Measurements from ENCODE around the gene KLHL26. TPM values are rescaled to one million over a fixed set of nuclear protein-coding genes. Genes with fewer than 3 reads are reported as not detected.
A peak's percentile ranks its signal among the peaks of the same experiment; 100 is the strongest.

KLHL26 gene
- total RNA-seq, 1 experiment from 2014 or later, result 10.7 TPM

DNA sequence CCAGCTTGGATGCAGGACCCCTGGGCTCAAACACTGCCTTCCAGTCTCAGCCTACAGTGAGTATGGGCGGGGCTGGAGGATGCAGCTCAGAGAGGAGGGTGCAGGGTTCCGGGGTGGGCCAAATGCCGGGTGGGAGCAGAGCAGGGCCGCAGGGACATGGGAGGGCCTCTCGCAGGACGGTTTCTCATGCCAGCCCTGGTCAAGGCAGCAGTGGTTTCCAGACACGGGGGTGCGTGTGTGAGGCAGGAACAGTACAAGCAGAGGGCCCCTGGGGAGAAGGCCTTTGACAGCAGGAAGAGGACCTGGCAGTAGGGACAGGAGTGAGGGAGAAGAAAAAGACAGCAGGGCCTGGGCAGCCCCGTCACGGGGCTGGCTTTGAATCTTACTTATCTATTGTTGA, 80.8 kb downstream of the KLHL26 start:
- no peak overlapping the region for H3K27ac ChIP-seq (ENCODE audit: insufficient read length, low read depth, low read length)

More for the DNA sequence above, 80.8 kb downstream of the KLHL26 start:
- H3K23ac ChIP-seq (ENCODE audit: insufficient read length, low read depth, low read length), result no peak overlapping the region
- Mint-ChIP-seq H3K27ac (peak overlapping the region in 1 of 3 experiments; percentile 52; a peak in 2 of 7 replicates), H3K4me1 (peaks cover 8 to 14% of the 10 kb centered on the region in 2 experiments), H3K36me3 (ENCODE audit: insufficient read depth in 1 of 3, low read depth in 3 of 3) (peaks cover 0 to 7% (median 5%) of the 10 kb centered on the region in 3 experiments; a peak in 3 of 7 replicates), H3K4me3 (no peak overlapping the region), H3K27me3 (ENCODE audit: low read depth) (no peaks in the 10 kb centered on the region; the same call in 1 of the 2 replicates), H3K9me3 (no peaks in the 10 kb centered on the region)
- H3K4ac ChIP-seq (ENCODE audit: low read depth, low read length), result no peak overlapping the region
- no peak overlapping the region for H2BK120ac ChIP-seq (ENCODE audit: low read depth, low read length, poor library complexity, severe bottlenecking)
- H4K20me1 ChIP-seq (ENCODE audit: control insufficient read depth, insufficient read depth, insufficient read length), result no peaks in the 10 kb centered on the region
- H3K79me2 ChIP-seq (ENCODE audit: insufficient read depth, low read length), result no peaks in the 10 kb centered on the region
- no peak overlapping the region for H3T11ph ChIP-seq (ENCODE audit: low read length)
- no CpG with 5 or more reads among the region's 10 CpGs for WGBS (ENCODE audit: extremely low coverage, insufficient read length, low lambda C conversion rate)
- H3K14ac ChIP-seq (ENCODE audit: insufficient read depth, low read length), result peak overlapping the region; percentile 6; the same call in 1 of the 2 replicates
- no peaks in the 10 kb centered on the region for H3K79me1 ChIP-seq (ENCODE audit: insufficient read depth, low read depth, low read length, poor library complexity, severe bottlenecking)
- H3K9me3 ChIP-seq (ENCODE audit: control insufficient read depth, low read depth, low read length), result no peaks in the 10 kb centered on the region
- H2AK5ac ChIP-seq (ENCODE audit: insufficient read length, low read length), result no peak overlapping the region
- no peaks in the 10 kb centered on the region for H3K23me2 ChIP-seq (ENCODE audit: insufficient read length, low read depth, low read length, poor library complexity, severe bottlenecking)
- H3K56ac ChIP-seq (ENCODE audit: insufficient read length, low read depth, low read length), result no peak overlapping the region
- TF ChIP-seq, protein P1, sequence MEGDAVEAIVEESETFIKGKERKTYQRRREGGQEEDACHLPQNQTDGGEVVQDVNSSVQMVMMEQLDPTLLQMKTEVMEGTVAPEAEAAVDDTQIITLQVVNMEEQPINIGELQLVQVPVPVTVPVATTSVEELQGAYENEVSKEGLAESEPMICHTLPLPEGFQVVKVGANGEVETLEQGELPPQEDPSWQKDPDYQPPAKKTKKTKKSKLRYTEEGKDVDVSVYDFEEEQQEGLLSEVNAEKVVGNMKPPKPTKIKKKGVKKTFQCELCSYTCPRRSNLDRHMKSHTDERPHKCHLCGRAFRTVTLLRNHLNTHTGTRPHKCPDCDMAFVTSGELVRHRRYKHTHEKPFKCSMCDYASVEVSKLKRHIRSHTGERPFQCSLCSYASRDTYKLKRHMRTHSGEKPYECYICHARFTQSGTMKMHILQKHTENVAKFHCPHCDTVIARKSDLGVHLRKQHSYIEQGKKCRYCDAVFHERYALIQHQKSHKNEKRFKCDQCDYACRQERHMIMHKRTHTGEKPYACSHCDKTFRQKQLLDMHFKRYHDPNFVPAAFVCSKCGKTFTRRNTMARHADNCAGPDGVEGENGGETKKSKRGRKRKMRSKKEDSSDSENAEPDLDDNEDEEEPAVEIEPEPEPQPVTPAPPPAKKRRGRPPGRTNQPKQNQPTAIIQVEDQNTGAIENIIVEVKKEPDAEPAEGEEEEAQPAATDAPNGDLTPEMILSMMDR (conservative IDR thresholded peaks at IDR 0.05), result no peak
- no peaks in the 10 kb centered on the region; the same call in 1 of the 2 replicates for H3K4me1 ChIP-seq (ENCODE audit: insufficient read depth, low read length)
- H4K8ac ChIP-seq (replicated peaks; ENCODE audit: insufficient read length, low read depth, low read length), result no peak overlapping the region
- DNase-seq, result peak; percentile 28
- H2BK5ac ChIP-seq (ENCODE audit: insufficient read length, low read length), result no peak overlapping the region
- no peak overlapping the region for H2AFZ ChIP-seq (ENCODE audit: low read length)
- no peak overlapping the region for H2BK15ac ChIP-seq (ENCODE audit: low read depth, low read length)
- no peak overlapping the region for H2BK20ac ChIP-seq (ENCODE audit: low read depth, low read length, poor library complexity, severe bottlenecking)
- no peaks in the 10 kb centered on the region for H3K27me3 ChIP-seq (ENCODE audit: insufficient read depth, low read length)
- no peak overlapping the region for H3K18ac ChIP-seq (ENCODE audit: insufficient read length, low read depth, low read length)
- H4K5ac ChIP-seq (ENCODE audit: insufficient read length, low read depth, low read length), result no peak overlapping the region
- no peak overlapping the region for H4K91ac ChIP-seq (ENCODE audit: insufficient read length, low read depth, low read length)
- no peak overlapping the region for H3K9ac ChIP-seq (ENCODE audit: extremely low read depth, insufficient read length, low read length)
- no peak overlapping the region for H3K4me2 ChIP-seq (ENCODE audit: insufficient read depth, insufficient read length, low read length)
- no peak overlapping the region for H2BK12ac ChIP-seq (ENCODE audit: insufficient read length, low read depth, low read length)

All from H9 (cell line).